Omental fat pad (tissue), 4 donors: ENCODE measurements around the gene ITFG2. TPM values are rescaled to one million over a fixed set of nuclear protein-coding genes. Genes with fewer than 3 reads are reported as not detected.

Source experiments
- ATAC-seq: fragments of 150-250 bp; one replicate; pipeline ENCODE4 v1.9.1; 2016; ENCODE audit warnings: mild to moderate bottlenecking, moderate library complexity; ENCODE audit not compliant: low FRiP score
- DNase-seq: peaks from one replicate; pipeline ENCODE4 v3.0.0-alpha.2; 2019; ENCODE audit warnings: low spot score
- total RNA-seq, 4 donors: library from RNA; depleted of rRNA; stranded (reverse); fragments of >200 nt; gene quantifications; one replicate each; pipeline ENCODE4 v1.1.0, GENCODE V29; 2016
- TF ChIP-seq, protein P1 (sequence below), 3 donors: fragments of 450-650 bp; IDR thresholded peaks; one replicate each; pipeline ENCODE4 v1.5.1; 2016 to 2017; ENCODE audit warnings: antibody characterized with exemption in 3 of 3, mild to moderate bottlenecking in 3 of 3, moderate library complexity in 2 of 3

The ITFG2 gene
- total RNA-seq, 4 donors from 2014 or later = 23.4 to 40.5 (median 29.0) TPM

DNA sequence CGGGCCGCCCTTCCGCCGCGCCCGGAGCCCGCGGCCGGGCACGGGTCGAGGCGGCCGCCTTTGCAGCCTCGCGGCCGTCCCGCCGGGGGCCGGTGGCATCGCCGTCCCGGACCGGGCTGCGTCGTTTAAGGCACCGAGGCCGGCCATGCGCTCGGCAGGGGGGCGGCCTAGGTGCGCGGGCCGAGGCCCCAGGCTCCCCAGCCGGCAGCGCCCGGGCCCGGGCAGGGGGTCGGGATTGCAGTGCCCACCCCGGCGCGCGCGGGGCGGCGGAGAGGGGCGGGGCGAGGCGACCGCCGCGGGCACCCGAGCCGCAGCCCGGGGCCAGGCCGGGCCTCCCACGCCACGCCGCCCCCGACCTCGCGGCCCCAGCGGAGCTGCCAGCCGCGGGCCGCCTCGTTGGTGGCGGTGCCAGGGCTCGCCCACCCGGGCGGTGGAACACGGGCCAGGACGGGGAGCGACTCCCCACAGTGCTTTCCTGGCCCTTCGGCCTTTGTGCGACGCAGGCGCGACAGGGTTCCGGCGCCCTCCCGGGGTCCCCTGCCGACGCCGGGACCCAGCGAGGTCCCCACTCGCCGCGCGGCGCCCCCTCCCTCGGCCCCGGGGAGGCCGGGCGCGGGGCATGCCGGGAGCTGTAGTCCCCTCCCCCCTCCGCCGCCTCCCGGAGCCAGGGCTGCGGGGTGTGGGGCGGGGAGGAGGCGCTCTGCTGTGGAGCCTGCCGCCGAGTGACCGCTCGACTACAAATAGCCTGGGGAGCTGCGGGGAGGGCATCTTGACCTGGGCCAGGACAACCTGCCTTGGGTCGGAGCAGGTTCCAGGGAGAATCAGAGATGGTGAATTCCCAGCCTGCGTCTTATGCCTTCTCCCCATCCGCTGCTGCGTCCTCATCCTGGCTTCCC, 16.9 kb upstream of the ITFG2 start:
- TF ChIP-seq, protein P1, sequence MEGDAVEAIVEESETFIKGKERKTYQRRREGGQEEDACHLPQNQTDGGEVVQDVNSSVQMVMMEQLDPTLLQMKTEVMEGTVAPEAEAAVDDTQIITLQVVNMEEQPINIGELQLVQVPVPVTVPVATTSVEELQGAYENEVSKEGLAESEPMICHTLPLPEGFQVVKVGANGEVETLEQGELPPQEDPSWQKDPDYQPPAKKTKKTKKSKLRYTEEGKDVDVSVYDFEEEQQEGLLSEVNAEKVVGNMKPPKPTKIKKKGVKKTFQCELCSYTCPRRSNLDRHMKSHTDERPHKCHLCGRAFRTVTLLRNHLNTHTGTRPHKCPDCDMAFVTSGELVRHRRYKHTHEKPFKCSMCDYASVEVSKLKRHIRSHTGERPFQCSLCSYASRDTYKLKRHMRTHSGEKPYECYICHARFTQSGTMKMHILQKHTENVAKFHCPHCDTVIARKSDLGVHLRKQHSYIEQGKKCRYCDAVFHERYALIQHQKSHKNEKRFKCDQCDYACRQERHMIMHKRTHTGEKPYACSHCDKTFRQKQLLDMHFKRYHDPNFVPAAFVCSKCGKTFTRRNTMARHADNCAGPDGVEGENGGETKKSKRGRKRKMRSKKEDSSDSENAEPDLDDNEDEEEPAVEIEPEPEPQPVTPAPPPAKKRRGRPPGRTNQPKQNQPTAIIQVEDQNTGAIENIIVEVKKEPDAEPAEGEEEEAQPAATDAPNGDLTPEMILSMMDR (IDR thresholded peaks at IDR 0.05) = no peak
- peak; percentile 79 for ATAC-seq
- DNase-seq = peak; percentile 51

DNA sequence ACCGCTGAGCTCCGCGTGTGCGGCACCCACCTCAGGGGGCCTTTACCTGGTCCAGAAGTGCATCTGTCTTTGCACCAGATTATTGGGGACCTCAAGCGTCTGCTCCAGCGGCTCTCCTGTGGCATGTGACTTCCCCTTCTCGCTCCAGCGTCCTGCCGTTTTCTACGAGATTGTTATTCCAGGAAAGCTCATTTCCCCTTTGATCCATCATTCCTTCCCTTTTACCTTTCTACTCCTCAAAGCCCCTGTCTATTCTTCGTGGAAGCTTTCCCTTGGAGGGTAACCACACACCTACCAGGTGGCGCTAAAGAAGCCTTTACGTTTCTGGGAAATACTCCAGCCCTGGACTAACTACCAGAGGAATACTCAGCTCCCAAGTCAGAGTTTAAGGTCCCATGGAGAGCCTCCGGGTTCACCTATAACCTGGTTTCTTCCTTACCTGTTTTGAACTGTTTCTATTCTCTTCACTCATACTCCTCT, 16.2 kb upstream of the ITFG2 start:
- DNase-seq = no peak
- TF ChIP-seq, protein P1 (IDR thresholded peaks at IDR 0.05) = no peak
- ATAC-seq = no peak

DNA sequence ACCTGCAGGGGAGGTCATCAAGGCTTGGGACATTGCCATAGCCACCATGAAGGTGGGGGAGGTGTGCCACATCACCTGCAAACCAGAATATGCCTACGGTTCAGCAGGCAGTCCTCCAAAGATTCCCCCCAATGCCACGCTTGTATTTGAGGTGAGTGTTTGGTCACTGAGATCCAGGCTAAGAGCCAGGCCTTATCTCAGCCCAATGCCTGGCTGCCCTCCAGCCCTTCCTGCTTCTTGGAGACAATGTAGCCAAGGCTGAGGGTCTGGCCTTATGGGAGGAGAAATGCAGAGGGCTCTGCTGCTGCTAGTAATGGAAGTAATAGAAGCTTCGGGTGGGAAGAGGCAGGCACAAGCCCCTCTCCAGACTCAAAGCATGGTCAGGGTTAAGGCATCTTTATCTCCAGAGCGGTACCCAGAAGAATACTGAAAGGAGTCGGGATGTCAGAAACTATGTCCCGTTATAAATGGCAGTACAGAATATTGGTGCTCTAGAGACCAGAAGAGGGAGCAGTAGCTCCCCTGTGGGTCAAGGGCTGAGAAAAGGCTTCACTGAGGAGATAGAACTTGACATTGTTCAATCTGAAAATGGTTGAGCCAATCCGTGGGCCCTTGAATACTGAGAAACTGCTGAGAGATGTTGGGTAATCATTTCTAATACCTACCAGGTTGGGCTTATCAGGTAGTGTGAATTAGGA, 14.6 kb upstream of the ITFG2 start:
- ATAC-seq = no peak
- TF ChIP-seq, protein P1 (IDR thresholded peaks at IDR 0.05) = no peak
- DNase-seq = no peak

DNA sequence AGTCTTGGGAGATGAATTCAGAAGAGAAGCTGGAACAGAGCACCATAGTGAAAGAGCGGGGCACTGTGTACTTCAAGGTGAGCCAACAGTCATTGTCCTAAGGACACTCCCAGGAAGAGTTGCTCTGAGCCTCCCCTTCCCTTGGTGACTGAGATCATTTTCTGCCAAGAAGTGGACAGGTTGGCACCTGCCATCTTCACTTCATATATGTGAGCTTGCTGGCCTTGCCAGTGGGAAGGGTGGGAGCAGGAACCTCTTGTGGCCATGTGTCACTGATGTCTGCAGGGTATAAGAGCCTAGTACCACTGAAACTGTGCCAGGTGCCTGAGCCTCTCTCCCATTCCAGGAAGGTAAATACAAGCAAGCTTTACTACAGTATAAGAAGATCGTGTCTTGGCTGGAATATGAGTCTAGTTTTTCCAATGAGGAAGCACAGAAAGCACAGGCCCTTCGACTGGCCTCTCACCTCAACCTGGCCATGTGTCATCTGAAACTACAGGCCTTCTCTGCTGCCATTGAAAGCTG, 12.4 kb upstream of the ITFG2 start:
- DNase-seq = no peak
- TF ChIP-seq, protein P1 (IDR thresholded peaks at IDR 0.05) = no peak
- ATAC-seq = no peak

DNA sequence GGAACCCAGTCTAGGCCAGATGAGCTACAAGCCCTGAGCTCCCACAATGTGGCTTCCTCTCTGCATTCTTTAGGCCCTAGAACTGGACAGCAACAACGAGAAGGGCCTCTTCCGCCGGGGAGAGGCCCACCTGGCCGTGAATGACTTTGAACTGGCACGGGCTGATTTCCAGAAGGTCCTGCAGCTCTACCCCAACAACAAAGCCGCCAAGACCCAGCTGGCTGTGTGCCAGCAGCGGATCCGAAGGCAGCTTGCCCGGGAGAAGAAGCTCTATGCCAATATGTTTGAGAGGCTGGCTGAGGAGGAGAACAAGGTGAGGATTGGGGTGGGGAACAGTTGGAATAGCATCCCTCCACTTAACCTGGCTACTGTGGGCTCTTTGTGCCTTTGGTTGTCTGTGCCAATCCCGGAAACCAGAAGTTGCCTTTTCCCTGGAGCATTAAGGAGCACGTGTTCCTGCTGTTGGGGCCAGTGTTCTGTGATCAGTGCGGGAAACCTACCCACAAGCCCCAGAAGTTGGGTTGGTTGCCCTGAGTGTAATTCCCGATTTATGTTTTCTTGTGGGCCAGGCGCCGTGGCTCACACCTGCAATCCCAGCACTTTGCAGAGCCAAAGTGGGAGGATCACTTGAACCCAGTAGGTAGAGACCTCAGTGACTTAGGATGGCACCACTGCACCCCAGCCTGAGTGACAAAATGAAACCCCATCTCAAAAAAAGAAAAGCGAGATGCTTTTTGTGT, 11.3 kb upstream of the ITFG2 start:
- ATAC-seq (no peak), DNase-seq (no peak)
- TF ChIP-seq, protein P1 (IDR thresholded peaks at IDR 0.05) = no peak

DNA sequence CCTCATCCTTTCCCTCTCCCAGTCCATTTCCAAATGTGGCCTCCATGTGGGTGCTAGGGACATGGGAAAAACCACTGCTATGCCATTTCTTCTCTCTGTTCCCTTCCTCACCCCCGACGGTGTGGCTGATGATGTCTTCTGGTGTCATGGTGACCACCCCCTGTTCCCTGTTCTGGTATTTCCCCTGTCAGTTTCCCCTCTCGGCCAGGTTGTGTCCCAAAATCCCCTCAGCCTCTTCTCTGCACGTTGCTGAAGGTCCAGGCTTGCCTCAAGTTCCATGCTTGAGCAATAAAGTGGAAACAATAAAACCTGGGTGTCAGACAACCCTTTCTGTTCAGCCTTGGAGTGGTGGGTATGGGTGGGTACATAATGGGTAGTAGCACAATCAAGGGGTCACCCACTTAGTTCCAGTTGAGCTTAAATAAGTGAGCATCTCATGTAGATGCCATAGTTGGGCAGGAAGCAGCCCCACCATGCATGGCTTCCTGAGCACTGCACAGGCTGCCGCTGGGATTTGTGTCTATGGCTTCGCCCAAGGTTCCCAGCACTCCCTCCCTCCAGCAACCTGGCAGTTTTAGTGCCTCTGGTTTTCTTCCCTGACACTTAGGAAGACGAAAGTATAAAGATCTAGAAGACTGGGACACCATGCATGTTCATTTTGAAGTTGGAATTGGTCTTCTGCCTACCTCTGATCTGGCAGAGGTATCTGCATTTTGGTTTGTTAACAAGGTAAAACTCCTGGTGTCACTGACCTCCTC, 8.7 kb upstream of the ITFG2 start:
- TF ChIP-seq, protein P1 (IDR thresholded peaks at IDR 0.05) = no peak
- ATAC-seq (no peak), DNase-seq (no peak)
